Measurements from ENCODE around the gene METRN.
A peak's percentile ranks its signal among the peaks of the same experiment; 100 is the strongest.

The METRN gene

GRCh38 chr16:677316-678190 is 37.4 kb upstream of the METRN start:
- DNase-seq (ENCODE audit: low spot score): no peak

GRCh38 chr16:678209-678857 is 36.6 kb upstream of the METRN start:
- no peak for DNase-seq (ENCODE audit: low spot score)

- DNase-seq (ENCODE audit: low spot score): peak; percentile 58
Measured at GRCh38 chr16:678858-679813, 35.8 kb upstream of the METRN start.

GRCh38 chr16:679814-680624 is 34.9 kb upstream of the METRN start, which contains the start of gene STUB1:
TSS of gene STUB1 (plus strand) at chr16:680410. CDS start at chr16:680526, 116 bp downstream.
- DNase-seq (ENCODE audit: low spot score): peak; percentile 87

GRCh38 chr16:680625-680945 is 34.3 kb upstream of the METRN start:
- DNase-seq (ENCODE audit: low spot score): no peak

GRCh38 chr16:680967-681745 is 33.8 kb upstream of the METRN start:
- no peak for DNase-seq (ENCODE audit: low spot score)

GRCh38 chr16:681746-682427 is 33.0 kb upstream of the METRN start:
- DNase-seq (ENCODE audit: low spot score): no peak

GRCh38 chr16:682493-683395 is 32.2 kb upstream of the METRN start:
- DNase-seq (ENCODE audit: low spot score): no peak

GRCh38 chr16:683396-684070 is 31.4 kb upstream of the METRN start:
- DNase-seq (ENCODE audit: low spot score): no peak

GRCh38 chr16:684071-684794 is 30.7 kb upstream of the METRN start, which contains the start of gene JMJD8:
TSS of gene JMJD8 (minus strand) at chr16:684334. CDS start at chr16:684319, 15 bp downstream.
- peak; percentile 95 for DNase-seq (ENCODE audit: low spot score)

- no peak for DNase-seq (ENCODE audit: low spot score)
Measured at GRCh38 chr16:684961-685696, 29.8 kb upstream of the METRN start.

- DNase-seq (ENCODE audit: low spot score): no peak
Measured at GRCh38 chr16:685967-686366, 29.0 kb upstream of the METRN start.

GRCh38 chr16:686459-687260 is 28.3 kb upstream of the METRN start:
- no peak for DNase-seq (ENCODE audit: low spot score)

- no peak for DNase-seq (ENCODE audit: low spot score)
Measured at GRCh38 chr16:687499-687898, 27.4 kb upstream of the METRN start.

GRCh38 chr16:689175-689897 is 25.6 kb upstream of the METRN start:
- DNase-seq (ENCODE audit: low spot score): no peak

Measured in putamen (tissue), 1 donor.